Measurements from ENCODE around the gene PRKAG1. TPM values are rescaled to one million over a fixed set of nuclear protein-coding genes. Genes with fewer than 3 reads are reported as not detected.

PRKAG1 gene
- total and polyA plus RNA-seq, 7 donors: 48.6 to 71.3 (median 61.3) TPM

DNA sequence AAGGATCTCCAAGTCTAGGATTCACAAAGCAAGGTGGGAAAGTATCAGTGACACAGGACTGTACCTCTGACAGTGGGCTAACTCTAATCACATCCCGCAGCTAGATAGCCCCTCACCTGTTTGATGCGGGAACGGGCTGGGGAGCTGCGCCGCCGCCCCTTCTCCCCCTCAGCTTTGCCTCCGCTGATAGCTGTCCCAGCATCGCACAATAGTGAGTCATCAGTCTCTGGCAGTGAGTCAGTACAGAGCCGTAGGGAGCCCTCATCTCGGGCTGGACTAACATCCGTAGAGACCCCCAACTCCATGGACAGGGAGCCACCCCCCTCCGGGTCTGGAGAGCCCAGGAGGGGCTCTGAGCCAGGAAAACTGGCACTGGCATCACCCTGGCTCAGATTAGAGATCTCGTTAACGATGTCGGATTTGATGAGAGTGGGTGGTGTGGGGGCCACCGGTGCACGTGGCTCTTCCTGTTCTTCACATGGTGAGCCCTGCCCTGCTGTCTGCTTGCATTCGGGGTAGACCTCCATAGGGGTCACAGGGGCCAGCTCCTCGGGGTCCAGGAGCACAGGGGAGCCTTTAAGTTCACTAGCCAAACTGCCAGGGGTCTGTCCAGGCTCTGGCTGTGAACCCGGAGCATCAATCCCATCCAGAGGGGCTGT is 31.1 kb upstream of the PRKAG1 start:
- H3K4me3 ChIP-seq: no peak overlapping the region
- no peak overlapping the region for H3K27ac ChIP-seq
- TF ChIP-seq POLR2A (IDR thresholded peaks at IDR 0.05) (no peak), CTCF (IDR thresholded peaks at IDR 0.05) (no peak), POLR2AphosphoS5 (IDR thresholded peaks at IDR 0.05) (no peak), EP300 (IDR thresholded peaks at IDR 0.05) (no peak)
- no peaks in the 10 kb centered on the region for H3K27me3 ChIP-seq
- peaks cover 0 to 11% (median 3%) of the 10 kb centered on the region in 4 donors for H3K4me1 ChIP-seq
- H3K9me3 ChIP-seq: no peaks in the 10 kb centered on the region
- 90 to 92% methylated on average over 20 of the region's 20 CpGs for WGBS, 2 donors
- intact Hi-C loops (cut with DNase I): no loop called here
- H3K36me3 ChIP-seq: peaks cover 70 to 100% (median 96%) of the 10 kb centered on the region in 4 donors
- no peak for DNase-seq

GRCh38 chr12:49048953-49049352 is 30.4 kb upstream of the PRKAG1 start:
- no peak for DNase-seq
- Histone ChIP-seq H3K4me3 (no peak overlapping the region), H3K36me3 (peaks cover 78 to 100% (median 97%) of the 10 kb centered on the region in 4 donors), H3K4me1 (peaks cover 0 to 8% (median 2%) of the 10 kb centered on the region in 4 donors), H3K27ac (no peak overlapping the region), H3K9me3 (no peaks in the 10 kb centered on the region), H3K27me3 (no peaks in the 10 kb centered on the region)
- 94% methylated on average over 10 of the region's 10 CpGs for WGBS, 2 donors
- intact Hi-C loops (cut with DNase I): no loop called here
- TF ChIP-seq POLR2AphosphoS5 (IDR thresholded peaks at IDR 0.05) (no peak), POLR2A (IDR thresholded peaks at IDR 0.05) (no peak), EP300 (IDR thresholded peaks at IDR 0.05) (no peak), CTCF (IDR thresholded peaks at IDR 0.05) (no peak)

- Histone ChIP-seq H3K36me3 (peaks cover 89 to 100% (median 95%) of the 10 kb centered on the region in 4 donors), H3K9me3 (no peaks in the 10 kb centered on the region), H3K27me3 (no peaks in the 10 kb centered on the region), H3K27ac (no peak overlapping the region), H3K4me3 (no peak overlapping the region), H3K4me1 (peaks cover 0 to 8% (median 2%) of the 10 kb centered on the region in 4 donors)
- intact Hi-C loops (cut with DNase I): no loop called here
- TF ChIP-seq CTCF (IDR thresholded peaks at IDR 0.05) (no peak), POLR2AphosphoS5 (IDR thresholded peaks at IDR 0.05) (no peak), EP300 (IDR thresholded peaks at IDR 0.05) (no peak), POLR2A (IDR thresholded peaks at IDR 0.05) (no peak)
- WGBS, 2 donors: 96 to 97% methylated on average over 12 of the region's 12 CpGs
- peak; percentile 56 for DNase-seq
Observed at GRCh38 chr12:49046129-49046895, 27.7 kb upstream of the PRKAG1 start.

DNA sequence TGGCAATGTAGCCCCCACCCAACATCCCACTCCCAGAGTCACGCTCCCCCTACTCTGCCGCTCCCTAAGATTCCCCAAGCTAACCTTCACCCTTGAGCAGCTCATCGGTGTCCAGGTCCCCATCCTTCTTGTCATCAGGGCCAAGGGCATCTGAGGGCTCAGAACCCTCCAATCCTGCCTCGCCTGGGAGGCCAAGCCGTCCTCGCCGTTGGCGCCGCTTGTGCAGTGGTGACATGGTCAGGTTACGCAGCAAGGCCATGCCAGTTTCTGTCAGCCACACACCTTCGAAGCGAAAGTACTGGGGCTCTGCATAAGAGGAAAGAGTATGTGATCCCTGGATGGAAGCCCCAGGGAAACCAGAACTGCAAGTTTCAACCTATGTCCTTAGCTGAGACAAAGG is 26.1 kb upstream of the PRKAG1 start:
- intact Hi-C loops (cut with DNase I): no loop called here
- Histone ChIP-seq H3K4me1 (peaks cover 0 to 1% (median under 1%) of the 10 kb centered on the region in 4 donors), H3K4me3 (no peak overlapping the region), H3K27ac (no peak overlapping the region), H3K36me3 (peaks cover 90 to 100% (median 94%) of the 10 kb centered on the region in 4 donors), H3K27me3 (no peaks in the 10 kb centered on the region), H3K9me3 (no peaks in the 10 kb centered on the region)
- 96 to 98% methylated on average over 12 of the region's 12 CpGs for WGBS, 2 donors
- DNase-seq: no peak
- TF ChIP-seq CTCF (IDR thresholded peaks at IDR 0.05) (no peak), EP300 (IDR thresholded peaks at IDR 0.05) (no peak), POLR2AphosphoS5 (IDR thresholded peaks at IDR 0.05) (no peak), POLR2A (IDR thresholded peaks at IDR 0.05) (no peak)
